GM23248 (cell line): Measurements from ENCODE around the gene MAP3K9.

Source experiments
- EZH2 ChIP-seq: fragments of 200-600 bp; sonication (generic); IDR thresholded peaks from 2 replicates; pipeline ENCODE4 v1.6.1; 2018; ENCODE audit warnings: antibody characterized with exemption, mild to moderate bottlenecking; ENCODE audit not compliant: insufficient read depth, poor library complexity, severe bottlenecking
- EZH2phosphoT487 ChIP-seq: fragments of 200-600 bp; sonication (generic); IDR thresholded peaks from 2 replicates; pipeline ENCODE4 v1.6.1; 2018; ENCODE audit warnings: antibody characterized with exemption, moderate library complexity, mild to moderate bottlenecking, low read depth; ENCODE audit not compliant: insufficient read depth

DNA sequence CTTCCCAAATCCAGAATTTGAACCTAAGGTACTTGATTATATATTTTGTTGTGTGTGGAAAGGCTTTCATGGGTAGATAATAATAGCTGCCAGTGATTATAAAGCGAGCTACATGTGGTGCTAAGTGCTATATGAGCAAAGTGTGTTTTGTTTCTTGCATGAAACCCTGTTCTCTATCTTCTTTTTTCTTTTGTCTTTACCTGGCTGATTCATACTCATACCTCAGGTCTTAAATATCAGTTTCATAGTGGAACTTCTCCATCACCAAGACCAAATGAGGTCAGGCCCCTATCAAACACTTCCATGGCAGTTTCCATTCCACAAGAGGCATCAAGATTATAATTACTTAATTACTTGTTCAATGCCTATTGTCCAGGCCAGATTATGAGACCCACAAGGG lies 6.9 kb downstream of the MAP3K9 start:
- TF ChIP-seq EZH2phosphoT487 (no peak), EZH2 (no peak)
